Measurements from ENCODE around the gene NUCB1.

DNA sequence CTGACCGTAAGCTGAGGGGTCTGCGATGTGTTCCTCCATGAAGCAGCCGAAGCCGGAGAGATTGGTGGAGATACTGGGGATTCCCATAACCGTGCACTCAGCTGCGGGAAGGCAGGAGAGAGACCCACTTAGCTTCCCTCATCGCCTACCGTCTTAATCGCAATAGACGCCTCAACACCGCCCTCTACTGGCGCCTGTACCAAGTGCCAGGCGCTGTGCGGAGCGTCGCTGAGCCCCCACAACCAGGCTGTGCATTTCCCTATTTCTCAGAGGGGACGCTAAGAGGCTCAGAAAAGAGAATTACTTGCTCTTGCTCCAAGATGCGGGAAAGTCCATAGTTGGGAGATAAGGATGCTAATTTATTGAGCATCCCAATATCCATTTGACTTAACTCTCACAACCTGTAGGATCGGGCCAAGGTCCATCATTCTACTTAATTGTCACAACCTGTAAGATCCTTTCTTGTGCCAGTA is 70.8 kb downstream of the NUCB1 start:
- no peak for TF ChIP-seq POLR2AphosphoS5 (IDR thresholded peaks at IDR 0.05; ENCODE audit: borderline replicate concordance, low read depth, low read length)
- TF ChIP-seq FOXP2 (optimal IDR thresholded peaks at IDR 0.05; ENCODE audit: control extremely low read depth, extremely low read length, insufficient read depth), result no peak
- no peak for TF ChIP-seq EZH2 (IDR thresholded peaks at IDR 0.05)
